Neural crest cell (in vitro differentiated cells): Measurements from ENCODE around the gene LGALS7. TPM values are rescaled to one million over a fixed set of nuclear protein-coding genes. Genes with fewer than 3 reads are reported as not detected.
A peak's percentile ranks its signal among the peaks of the same experiment; 100 is the strongest.

ENCODE experiments used
- DNase-seq: peaks from one replicate; pipeline ENCODE4 v3.0.0; 2021; ENCODE audit warnings: low read depth, mixed read lengths, low spot score
- H3K27ac Mint-ChIP-seq: one replicate; pipeline ENCODE4 v1.8.0; 2021; ENCODE audit warnings: mild to moderate bottlenecking, mixed read lengths; ENCODE audit not compliant: unreplicated experiment
- H3K27me3 Mint-ChIP-seq: 2 replicates; pipeline ENCODE4 v1.8.0; 2021; ENCODE audit warnings: low read depth, mild to moderate bottlenecking, mixed read lengths
- H3K36me3 Mint-ChIP-seq: 2 replicates; pipeline ENCODE4 v1.8.0; 2021; ENCODE audit warnings: low read depth, mild to moderate bottlenecking, mixed read lengths
- H3K4me1 Mint-ChIP-seq: 2 replicates; pipeline ENCODE4 v1.8.0; 2021; ENCODE audit warnings: mixed read lengths
- H3K4me3 Mint-ChIP-seq: one replicate; pipeline ENCODE4 v1.8.0; 2021; ENCODE audit warnings: mild to moderate bottlenecking, mixed read lengths
- H3K9me3 Mint-ChIP-seq: 2 replicates; pipeline ENCODE4 v1.8.0; 2021; ENCODE audit warnings: mixed read lengths
- total RNA-seq: library from RNA; stranded (reverse); gene quantifications from 2 replicates; pipeline ENCODE4 v1.2.1, GENCODE V29; 2021
- TF ChIP-seq, protein P1 (sequence below): fragments of 200-600 bp; sonication (generic); conservative IDR thresholded peaks from 2 replicates; pipeline ENCODE4 v1.5.0; 2021; ENCODE audit warnings: antibody characterized with exemption, mild to moderate bottlenecking

LGALS7 gene
- total RNA-seq, 1 donor from 2014 or later: not detected

DNA sequence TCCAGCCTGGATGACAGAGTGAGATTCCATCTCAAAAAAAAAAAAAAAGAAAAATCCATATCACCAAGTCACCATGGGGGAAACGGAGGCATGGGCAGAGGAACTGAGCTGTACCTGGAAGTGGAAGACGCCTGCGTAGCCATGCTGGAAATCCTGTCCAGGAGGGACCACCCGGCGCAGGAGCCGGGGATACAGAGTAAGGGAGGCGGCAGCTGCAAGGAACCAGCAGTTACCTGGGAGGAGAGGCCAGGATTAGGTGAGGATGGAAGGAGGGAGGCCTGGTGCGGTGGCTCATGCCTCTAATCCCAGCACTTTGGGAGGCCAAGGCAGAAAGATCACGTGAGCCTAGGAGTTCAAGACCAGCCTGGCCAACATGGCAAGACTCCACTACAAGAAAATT lies 31.0 kb downstream of the LGALS7 start:
- Mint-ChIP-seq H3K9me3 (no peaks in the 10 kb centered on the region), H3K4me1 (peaks cover 6% of the 10 kb centered on the region), H3K4me3 (no peak overlapping the region), H3K36me3 (no peaks in the 10 kb centered on the region), H3K27ac (peak overlapping the region; percentile 43), H3K27me3 (peaks cover 15% of the 10 kb centered on the region)
- TF ChIP-seq, protein P1, sequence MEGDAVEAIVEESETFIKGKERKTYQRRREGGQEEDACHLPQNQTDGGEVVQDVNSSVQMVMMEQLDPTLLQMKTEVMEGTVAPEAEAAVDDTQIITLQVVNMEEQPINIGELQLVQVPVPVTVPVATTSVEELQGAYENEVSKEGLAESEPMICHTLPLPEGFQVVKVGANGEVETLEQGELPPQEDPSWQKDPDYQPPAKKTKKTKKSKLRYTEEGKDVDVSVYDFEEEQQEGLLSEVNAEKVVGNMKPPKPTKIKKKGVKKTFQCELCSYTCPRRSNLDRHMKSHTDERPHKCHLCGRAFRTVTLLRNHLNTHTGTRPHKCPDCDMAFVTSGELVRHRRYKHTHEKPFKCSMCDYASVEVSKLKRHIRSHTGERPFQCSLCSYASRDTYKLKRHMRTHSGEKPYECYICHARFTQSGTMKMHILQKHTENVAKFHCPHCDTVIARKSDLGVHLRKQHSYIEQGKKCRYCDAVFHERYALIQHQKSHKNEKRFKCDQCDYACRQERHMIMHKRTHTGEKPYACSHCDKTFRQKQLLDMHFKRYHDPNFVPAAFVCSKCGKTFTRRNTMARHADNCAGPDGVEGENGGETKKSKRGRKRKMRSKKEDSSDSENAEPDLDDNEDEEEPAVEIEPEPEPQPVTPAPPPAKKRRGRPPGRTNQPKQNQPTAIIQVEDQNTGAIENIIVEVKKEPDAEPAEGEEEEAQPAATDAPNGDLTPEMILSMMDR: no peak
- no peak for DNase-seq

DNA sequence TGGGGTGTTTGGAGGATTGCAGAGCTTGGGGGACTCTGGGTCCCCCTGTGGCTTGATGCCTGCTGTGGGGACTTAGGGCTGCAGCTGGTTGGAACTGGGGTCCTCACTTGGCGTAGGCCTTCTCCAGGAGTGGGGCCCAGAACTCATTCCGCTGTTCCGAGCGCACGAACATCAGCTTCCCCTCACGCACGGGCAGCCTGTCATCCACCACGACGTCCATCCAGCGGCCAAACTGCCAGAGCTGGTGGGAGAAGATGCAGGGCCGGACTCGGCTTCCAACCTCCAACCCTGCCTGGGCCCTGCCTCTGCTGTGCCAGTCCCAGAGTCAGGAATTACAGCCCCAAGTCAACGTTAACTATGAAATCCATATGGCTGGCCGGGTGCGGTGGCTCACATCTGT lies 31.6 kb downstream of the LGALS7 start:
- DNase-seq: no peak
- Mint-ChIP-seq H3K4me3 (no peak overlapping the region), H3K9me3 (no peaks in the 10 kb centered on the region), H3K27ac (no peak overlapping the region), H3K36me3 (no peaks in the 10 kb centered on the region), H3K27me3 (peaks cover 18% of the 10 kb centered on the region), H3K4me1 (peaks cover 6% of the 10 kb centered on the region)
- TF ChIP-seq, protein P1: no peak

DNA sequence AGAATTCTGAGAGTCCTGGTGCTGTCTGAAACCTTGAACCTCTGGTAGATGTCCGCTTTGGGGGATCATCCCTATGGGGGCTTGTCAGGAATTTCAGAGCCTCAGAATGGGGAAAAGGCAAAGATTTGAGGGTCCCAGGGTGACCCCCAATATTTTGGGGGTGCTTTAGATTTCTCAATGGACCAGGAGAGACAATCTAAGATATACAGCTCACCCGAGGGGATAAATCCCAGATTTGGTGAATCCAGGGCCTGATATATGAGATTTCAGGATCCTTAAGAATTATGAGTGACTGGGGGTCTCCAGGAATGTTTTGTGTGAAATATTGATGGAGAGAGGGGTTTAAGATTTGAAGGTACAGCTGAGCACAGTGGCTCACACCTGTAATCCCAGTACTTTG lies 32.4 kb downstream of the LGALS7 start:
- Mint-ChIP-seq H3K9me3 (no peaks in the 10 kb centered on the region), H3K27ac (no peak overlapping the region)
- DNase-seq: no peak

DNA sequence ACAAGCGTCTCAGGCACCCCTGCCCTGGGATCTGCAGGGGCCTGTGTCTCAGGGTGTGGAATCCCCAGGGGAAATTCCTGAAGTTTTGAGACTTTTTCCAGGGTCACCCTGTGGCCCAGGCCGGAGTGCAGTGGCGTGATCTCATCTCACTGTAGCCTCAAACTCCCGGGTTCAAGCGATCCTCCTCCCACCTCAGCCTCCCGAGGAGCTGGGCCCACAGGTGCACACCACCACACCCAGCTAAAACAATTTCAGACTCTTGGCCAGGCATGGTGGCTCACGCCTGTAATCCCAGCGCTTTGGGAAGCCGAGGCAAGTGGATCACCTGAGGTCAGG lies 33.1 kb downstream of the LGALS7 start:
- no peak overlapping the region for H3K4me3 Mint-ChIP-seq
- peaks cover 6% of the 10 kb centered on the region for H3K4me1 Mint-ChIP-seq
- H3K27ac Mint-ChIP-seq: no peak overlapping the region
- no peaks in the 10 kb centered on the region for H3K36me3 Mint-ChIP-seq
- TF ChIP-seq, protein P1: no peak
- H3K9me3 Mint-ChIP-seq: no peaks in the 10 kb centered on the region
- DNase-seq: no peak
- H3K27me3 Mint-ChIP-seq: peaks cover 24% of the 10 kb centered on the region

More for the DNA sequence above, 32.4 kb downstream of the LGALS7 start:
- Mint-ChIP-seq H3K36me3 (no peaks in the 10 kb centered on the region), H3K27me3 (peaks cover 22% of the 10 kb centered on the region), H3K4me3 (no peak overlapping the region), H3K4me1 (peaks cover 6% of the 10 kb centered on the region)
- TF ChIP-seq, protein P1: no peak

DNA sequence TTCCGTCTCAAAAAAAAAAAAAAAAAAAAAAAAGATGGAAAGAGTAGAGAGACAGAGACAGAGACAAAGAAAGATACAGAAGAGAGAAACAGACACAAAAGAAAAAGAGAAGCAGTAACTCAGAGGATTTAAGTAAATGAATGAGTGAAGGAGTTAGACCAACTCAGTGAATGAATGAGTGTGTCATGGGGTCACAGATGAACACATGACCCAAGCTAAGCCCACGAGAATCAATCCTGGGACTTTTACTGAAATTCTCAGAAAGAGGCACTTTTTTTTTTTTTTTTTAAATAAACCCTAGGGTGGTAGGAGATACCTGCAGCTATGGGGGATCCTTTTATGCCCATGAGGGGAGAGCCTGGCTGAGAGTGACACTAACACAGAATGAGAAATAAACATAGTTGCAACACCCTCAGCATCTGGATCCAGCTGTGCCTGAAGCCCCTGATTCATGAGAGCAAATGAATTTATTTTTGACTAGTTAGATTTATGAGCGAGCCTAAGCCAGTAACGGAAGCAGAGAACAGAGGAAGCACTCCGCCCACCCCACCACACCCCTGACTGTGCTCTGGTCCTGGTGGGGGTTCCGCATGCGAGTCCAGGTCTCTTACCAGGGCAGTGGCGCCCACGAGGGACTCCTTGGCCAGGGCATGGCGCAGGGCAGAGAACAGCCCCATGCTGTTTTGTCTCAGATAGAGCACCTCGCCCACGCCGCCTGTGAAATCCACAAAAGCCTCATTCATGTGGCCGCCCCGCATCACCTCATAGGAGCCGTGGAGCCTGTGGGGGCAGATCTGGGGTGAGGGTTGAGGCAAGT lies 33.7 kb downstream of the LGALS7 start:
- TF ChIP-seq, protein P1: no peak
- H3K9me3 Mint-ChIP-seq: no peaks in the 10 kb centered on the region
- H3K4me1 Mint-ChIP-seq: peaks cover 11% of the 10 kb centered on the region
- peak overlapping the region; percentile 4 for H3K4me3 Mint-ChIP-seq
- H3K36me3 Mint-ChIP-seq: no peaks in the 10 kb centered on the region
- H3K27ac Mint-ChIP-seq: no peak overlapping the region
- DNase-seq: no peak
- peaks cover 30% of the 10 kb centered on the region for H3K27me3 Mint-ChIP-seq
